Body of pancreas (tissue), 4 donors: ENCODE measurements around the gene ADORA2A.

Experiments
- CTCF ChIP-seq, 7 experiments: fragments of 450-650 bp in 4 of 7; fragments of 200-600 bp in 3 of 7; sonication (generic) in 3 of 7; IDR thresholded peaks; one replicate each; pipeline ENCODE4 v1.5.1; 2016 to 2019; ENCODE audit warnings: antibody characterized with exemption in 7 of 7
- POLR2A ChIP-seq, 3 donors: fragments of 450-650 bp; IDR thresholded peaks; one replicate each; pipeline ENCODE4 v1.6.1; 2016; ENCODE audit warnings: antibody characterized with exemption in 3 of 3, mild to moderate bottlenecking in 2 of 3

- TF ChIP-seq CTCF (IDR thresholded peaks at IDR 0.05) = no peak
- no peak for TF ChIP-seq POLR2A (IDR thresholded peaks at IDR 0.05)
These were observed 11.3 kb upstream of the ADORA2A start for GRCh38 chr22:24416095-24416494.
